Measurements from ENCODE around the gene ARRB1.

Gene ARRB1

GRCh38 chr11:75342231-75342918, 9.1 kb downstream of the ARRB1 start:
- Histone ChIP-seq H2BK5ac (ENCODE audit: low read length) (no peak overlapping the region), H3K36me3 (replicated peaks in 1 of 2; ENCODE audit: control insufficient read depth in 2 of 2, insufficient read depth in 2 of 2, low read length in 2 of 2) (no peaks in the 10 kb centered on the region), H3K27ac (replicated peaks; ENCODE audit: low read length) (no peak overlapping the region), H3K4me3 (ENCODE audit: low read length in 2 of 2) (no peak overlapping the region), H2AK5ac (ENCODE audit: low read depth, low read length) (no peak overlapping the region), H3K4ac (ENCODE audit: low read length) (no peak overlapping the region), H3K4me1 (ENCODE audit: control insufficient read depth in 2 of 2, insufficient read depth in 1 of 2, low read depth in 1 of 2, low read length in 2 of 2) (peaks cover 22 to 26% of the 10 kb centered on the region in 2 donors), H4K91ac (ENCODE audit: low read depth, low read length, poor library complexity) (no peak overlapping the region), H3K27me3 (ENCODE audit: control insufficient read depth in 3 of 3, insufficient read depth in 3 of 3, low read depth in 1 of 3, low read length in 3 of 3) (no peaks in the 10 kb centered on the region), H3K9ac (ENCODE audit: low read depth, low read length, poor library complexity) (no peak overlapping the region), H3K79me1 (ENCODE audit: low read depth, low read length) (no peaks in the 10 kb centered on the region), H4K8ac (ENCODE audit: low read depth, low read length) (peak overlapping the region; percentile 52), H3K23ac (ENCODE audit: low read depth, low read length, poor library complexity) (no peak overlapping the region), H2BK120ac (ENCODE audit: low read depth, low read length) (no peak overlapping the region), H3K4me2 (ENCODE audit: insufficient read depth, low read length, poor library complexity, severe bottlenecking) (no peak overlapping the region), H2BK12ac (ENCODE audit: low read length) (no peak overlapping the region), H2BK15ac (ENCODE audit: low read length) (peak overlapping the region; percentile 69), H3K18ac (ENCODE audit: low read length) (peak overlapping the region; percentile 32), H3K9me3 (replicated peaks in 1 of 2; ENCODE audit: control insufficient read depth in 2 of 2, insufficient read depth in 1 of 2, low read depth in 1 of 2, low read length in 2 of 2) (no peaks in the 10 kb centered on the region), H3K14ac (ENCODE audit: low read length) (no peak overlapping the region), H2AFZ (ENCODE audit: low read length) (no peak overlapping the region)
- WGBS, 2 donors (ENCODE audit: extremely low coverage in 2 of 2, insufficient read length in 2 of 2, insufficient replicate concordance in 1 of 2): no CpG with 5 or more reads among the region's 15 CpGs
- DNase-seq (ENCODE audit: low spot score): no peak

- H3K27me3 ChIP-seq (ENCODE audit: control insufficient read depth in 3 of 3, insufficient read depth in 3 of 3, low read depth in 1 of 3, low read length in 3 of 3): no peaks in the 10 kb centered on the region
- no CpG with 5 or more reads among the region's 5 CpGs for WGBS, 2 donors (ENCODE audit: extremely low coverage in 2 of 2, insufficient read length in 2 of 2, insufficient replicate concordance in 1 of 2)
- H4K91ac ChIP-seq (ENCODE audit: low read depth, low read length, poor library complexity): peak overlapping the region; percentile 34
Measured at GRCh38 chr11:75341612-75342011, 9.8 kb downstream of the ARRB1 start.

GRCh38 chr11:75339685-75340409, 11.6 kb downstream of the ARRB1 start:
- peak overlapping the region; percentile 13 for H3K4ac ChIP-seq (ENCODE audit: low read length)
- peak overlapping the region; percentile 5 for H2BK15ac ChIP-seq (ENCODE audit: low read length)
- H3K36me3 ChIP-seq (replicated peaks in 1 of 2; ENCODE audit: control insufficient read depth in 2 of 2, insufficient read depth in 2 of 2, low read length in 2 of 2): no peaks in the 10 kb centered on the region
- H2BK5ac ChIP-seq (ENCODE audit: low read length): peak overlapping the region; percentile 16
- peak overlapping the region; percentile 89 for H4K8ac ChIP-seq (ENCODE audit: low read depth, low read length)
- H2AK5ac ChIP-seq (ENCODE audit: low read depth, low read length): peak overlapping the region; percentile 46
- H3K23ac ChIP-seq (ENCODE audit: low read depth, low read length, poor library complexity): peak overlapping the region; percentile 11
- no peak overlapping the region for H3K4me3 ChIP-seq (ENCODE audit: low read length in 2 of 2)
- no peak overlapping the region for H2BK12ac ChIP-seq (ENCODE audit: low read length)
- H3K9ac ChIP-seq (ENCODE audit: low read depth, low read length, poor library complexity): peak overlapping the region; percentile 50
- no peaks in the 10 kb centered on the region for H3K27me3 ChIP-seq (ENCODE audit: control insufficient read depth in 3 of 3, insufficient read depth in 3 of 3, low read depth in 1 of 3, low read length in 3 of 3)
- H4K91ac ChIP-seq (ENCODE audit: low read depth, low read length, poor library complexity): peak overlapping the region; percentile 74
- H3K18ac ChIP-seq (ENCODE audit: low read length): peak overlapping the region; percentile 44
- H3K79me1 ChIP-seq (ENCODE audit: low read depth, low read length): no peaks in the 10 kb centered on the region
- H3K14ac ChIP-seq (ENCODE audit: low read length): peak overlapping the region; percentile 21
- no peaks in the 10 kb centered on the region for H3K9me3 ChIP-seq (replicated peaks in 1 of 2; ENCODE audit: control insufficient read depth in 2 of 2, insufficient read depth in 1 of 2, low read depth in 1 of 2, low read length in 2 of 2)
- H2BK120ac ChIP-seq (ENCODE audit: low read depth, low read length): no peak overlapping the region
- peak overlapping the region; percentile 50 for H2AFZ ChIP-seq (ENCODE audit: low read length)
- no CpG with 5 or more reads among the region's 14 CpGs for WGBS, 2 donors (ENCODE audit: extremely low coverage in 2 of 2, insufficient read length in 2 of 2, insufficient replicate concordance in 1 of 2)
- H3K27ac ChIP-seq (replicated peaks; ENCODE audit: low read length): peak overlapping the region; percentile 50
- no peak for DNase-seq (ENCODE audit: low spot score)
- H3K4me2 ChIP-seq (ENCODE audit: insufficient read depth, low read length, poor library complexity, severe bottlenecking): no peak overlapping the region
- H3K4me1 ChIP-seq (ENCODE audit: control insufficient read depth in 2 of 2, insufficient read depth in 1 of 2, low read depth in 1 of 2, low read length in 2 of 2): peaks cover 22% of the 10 kb centered on the region in 2 donors

More at GRCh38 chr11:75341612-75342011, 9.8 kb downstream of the ARRB1 start:
- peak overlapping the region; percentile 69 for H2BK15ac ChIP-seq (ENCODE audit: low read length)
- H3K79me1 ChIP-seq (ENCODE audit: low read depth, low read length): no peaks in the 10 kb centered on the region
- no peak overlapping the region for H3K9ac ChIP-seq (ENCODE audit: low read depth, low read length, poor library complexity)
- no peak overlapping the region for H2AK5ac ChIP-seq (ENCODE audit: low read depth, low read length)
- H3K4ac ChIP-seq (ENCODE audit: low read length): no peak overlapping the region
- no peak overlapping the region for H4K8ac ChIP-seq (ENCODE audit: low read depth, low read length)
- H3K4me1 ChIP-seq (ENCODE audit: control insufficient read depth in 2 of 2, insufficient read depth in 1 of 2, low read depth in 1 of 2, low read length in 2 of 2): peaks cover 22 to 25% of the 10 kb centered on the region in 2 donors
- no peaks in the 10 kb centered on the region for H3K36me3 ChIP-seq (replicated peaks in 1 of 2; ENCODE audit: control insufficient read depth in 2 of 2, insufficient read depth in 2 of 2, low read length in 2 of 2)
- no peak overlapping the region for H2BK5ac ChIP-seq (ENCODE audit: low read length)
- H3K4me2 ChIP-seq (ENCODE audit: insufficient read depth, low read length, poor library complexity, severe bottlenecking): no peak overlapping the region
- H2AFZ ChIP-seq (ENCODE audit: low read length): no peak overlapping the region
- no peak overlapping the region for H3K14ac ChIP-seq (ENCODE audit: low read length)
- H3K18ac ChIP-seq (ENCODE audit: low read length): peak overlapping the region; percentile 1
- H3K27ac ChIP-seq (replicated peaks; ENCODE audit: low read length): no peak overlapping the region
- no peak overlapping the region for H3K23ac ChIP-seq (ENCODE audit: low read depth, low read length, poor library complexity)
- H2BK120ac ChIP-seq (ENCODE audit: low read depth, low read length): no peak overlapping the region
- DNase-seq (ENCODE audit: low spot score): no peak
- H2BK12ac ChIP-seq (ENCODE audit: low read length): no peak overlapping the region
- H3K4me3 ChIP-seq (ENCODE audit: low read length in 2 of 2): no peak overlapping the region
- no peaks in the 10 kb centered on the region for H3K9me3 ChIP-seq (replicated peaks in 1 of 2; ENCODE audit: control insufficient read depth in 2 of 2, insufficient read depth in 1 of 2, low read depth in 1 of 2, low read length in 2 of 2)

DNA sequence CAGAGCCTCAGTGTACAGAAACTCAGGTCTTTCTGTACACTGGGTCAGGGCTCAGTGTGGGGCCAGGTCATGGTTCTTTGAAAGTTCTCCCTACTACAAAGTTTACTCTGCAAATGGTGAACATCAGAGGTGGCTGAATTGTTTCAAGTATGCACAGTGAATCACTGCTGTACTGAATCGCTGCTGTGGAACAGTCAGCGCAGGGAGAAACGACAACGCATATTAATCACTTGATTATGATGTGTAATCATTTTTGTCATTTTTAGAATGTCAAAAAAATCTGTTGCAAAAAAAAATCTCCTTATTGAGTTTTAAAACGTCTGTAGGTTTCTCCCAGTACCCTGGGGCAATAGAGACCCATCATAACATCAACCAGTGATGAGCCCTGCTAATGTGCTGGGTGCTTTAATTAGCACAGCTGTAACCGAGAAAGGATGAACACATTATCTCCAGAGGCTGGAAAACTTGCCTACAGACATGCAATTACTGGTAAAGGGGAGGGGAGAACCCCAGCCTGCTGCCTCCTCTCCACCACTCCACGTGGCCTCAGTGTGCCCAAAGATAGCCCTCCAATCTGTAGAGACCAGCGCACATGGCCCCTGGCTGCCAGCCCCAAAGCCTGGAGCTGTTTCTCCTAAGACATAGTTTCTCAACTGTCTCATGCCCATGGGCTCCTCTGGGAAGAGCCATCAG, 12.8 kb downstream of the ARRB1 start:
- H2BK5ac ChIP-seq (ENCODE audit: low read length): no peak overlapping the region
- H3K79me1 ChIP-seq (ENCODE audit: low read depth, low read length): peaks cover 1% of the 10 kb centered on the region
- no peak overlapping the region for H3K4me2 ChIP-seq (ENCODE audit: insufficient read depth, low read length, poor library complexity, severe bottlenecking)
- no peak overlapping the region for H3K23ac ChIP-seq (ENCODE audit: low read depth, low read length, poor library complexity)
- H3K36me3 ChIP-seq (replicated peaks in 1 of 2; ENCODE audit: control insufficient read depth in 2 of 2, insufficient read depth in 2 of 2, low read length in 2 of 2): no peaks in the 10 kb centered on the region
- H3K9me3 ChIP-seq (replicated peaks in 1 of 2; ENCODE audit: control insufficient read depth in 2 of 2, insufficient read depth in 1 of 2, low read depth in 1 of 2, low read length in 2 of 2): no peaks in the 10 kb centered on the region
- no peaks in the 10 kb centered on the region for H3K27me3 ChIP-seq (ENCODE audit: control insufficient read depth in 3 of 3, insufficient read depth in 3 of 3, low read depth in 1 of 3, low read length in 3 of 3)
- H2BK15ac ChIP-seq (ENCODE audit: low read length): no peak overlapping the region
- no peak overlapping the region for H3K9ac ChIP-seq (ENCODE audit: low read depth, low read length, poor library complexity)
- no CpG with 5 or more reads among the region's 8 CpGs for WGBS, 2 donors (ENCODE audit: extremely low coverage in 2 of 2, insufficient read length in 2 of 2, insufficient replicate concordance in 1 of 2)
- no peak overlapping the region for H2BK120ac ChIP-seq (ENCODE audit: low read depth, low read length)
- H4K91ac ChIP-seq (ENCODE audit: low read depth, low read length, poor library complexity): no peak overlapping the region
- peak overlapping the region; percentile 23 for H2AK5ac ChIP-seq (ENCODE audit: low read depth, low read length)
- H3K27ac ChIP-seq (replicated peaks; ENCODE audit: low read length): no peak overlapping the region
- DNase-seq (ENCODE audit: low spot score): no peak
- no peak overlapping the region for H3K14ac ChIP-seq (ENCODE audit: low read length)
- H3K4me1 ChIP-seq (ENCODE audit: control insufficient read depth in 2 of 2, insufficient read depth in 1 of 2, low read depth in 1 of 2, low read length in 2 of 2): peaks cover 18 to 21% of the 10 kb centered on the region in 2 donors
- H3K4me3 ChIP-seq (ENCODE audit: low read length in 2 of 2): no peak overlapping the region
- H3K4ac ChIP-seq (ENCODE audit: low read length): no peak overlapping the region
- no peak overlapping the region for H4K8ac ChIP-seq (ENCODE audit: low read depth, low read length)
- H2AFZ ChIP-seq (ENCODE audit: low read length): no peak overlapping the region
- H3K18ac ChIP-seq (ENCODE audit: low read length): no peak overlapping the region
- no peak overlapping the region for H2BK12ac ChIP-seq (ENCODE audit: low read length)

Data from neuronal stem cell (in vitro differentiated cells).